ENCODE data around the gene FBN2. TPM values are rescaled to one million over a fixed set of nuclear protein-coding genes. Genes with fewer than 3 reads are reported as not detected.

The FBN2 gene
- total and polyA plus RNA-seq, 9 of the 15 experiments (the other 6 are each of a cell fraction or from before 2014, with no cell fraction given): 0.01 to 0.09 TPM; not detected in 7

- in situ Hi-C loops (cut with MboI) (no loop called here), intact Hi-C loops (cut with micrococcal nuclease) (no loop called here)
- TF ChIP-seq, protein P1, sequence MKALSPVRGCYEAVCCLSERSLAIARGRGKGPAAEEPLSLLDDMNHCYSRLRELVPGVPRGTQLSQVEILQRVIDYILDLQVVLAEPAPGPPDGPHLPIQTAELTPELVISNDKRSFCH (CRISPR knock-in tag; IDR thresholded peaks at IDR 0.05): no peak
- TF ChIP-seq, protein P1 (tag; IDR thresholded peaks at IDR 0.05): no peak
- no peak for TF ChIP-seq E2F1 (CRISPR knock-in tag; IDR thresholded peaks at IDR 0.05)
- TF ChIP-seq ZNF280A (IDR thresholded peaks at IDR 0.05; ENCODE audit: low read depth, partially characterized antibody): no peak
- TF ChIP-seq ZNF212 (CRISPR knock-in tag; IDR thresholded peaks at IDR 0.05): no peak
- TF ChIP-seq MCM5 (IDR thresholded peaks at IDR 0.05; ENCODE audit: low read depth): no peak
- no peak for TF ChIP-seq AFF4 (CRISPR knock-in tag; IDR thresholded peaks at IDR 0.05)
- TF ChIP-seq ZNF398 (CRISPR knock-in tag; IDR thresholded peaks at IDR 0.05): no peak
- H3K9me3 ChIP-seq (replicated peaks; ENCODE audit: control insufficient read depth, insufficient read depth, low read depth, low read length): no peaks in the 10 kb centered on the region
- no peak overlapping the region for H2AFZ ChIP-seq (ENCODE audit: low read depth, low read length)
- H3K9me1 ChIP-seq (ENCODE audit: control insufficient read depth, insufficient read depth, low read length): no peaks in the 10 kb centered on the region
- no peak overlapping the region for H3K9ac ChIP-seq (ENCODE audit: insufficient read depth in 1 of 2, low read depth in 2 of 2, low read length in 2 of 2)
- DNase-seq (ENCODE audit: extremely low read depth in 1 of 4, low spot score in 3 of 4): no peak
- BruUV-seq (replicated peaks): no TSS peak
- H3K4me1 ChIP-seq (replicated peaks in 1 of 2; ENCODE audit: control insufficient read depth in 2 of 2, insufficient read depth in 2 of 2, low read length in 2 of 2): no peaks in the 10 kb centered on the region
- H3K4me3 ChIP-seq: no peak overlapping the region
- H3K27me3 ChIP-seq (ENCODE audit: control insufficient read depth in 2 of 2, insufficient read depth in 2 of 2, low read length in 2 of 2): no peaks in the 10 kb centered on the region
- H4K20me1 ChIP-seq (replicated peaks; ENCODE audit: control insufficient read depth, insufficient read depth, low read length): no peaks in the 10 kb centered on the region
- CTCF ChIA-PET (ENCODE audit: low intra/inter-chr PET ratio): no interaction called here
- no peak for FAIRE-seq
- no peak overlapping the region for H3K4me2 ChIP-seq (ENCODE audit: insufficient read depth, low read length)
- POLR2A ChIA-PET: no interaction called here
- no peaks in the 10 kb centered on the region for H3K79me2 ChIP-seq (ENCODE audit: control insufficient read depth, insufficient read depth, low read length)
- no peaks in the 10 kb centered on the region for H3K36me3 ChIP-seq (ENCODE audit: control insufficient read depth, insufficient read depth, low read length)
- 2% methylated on average over 4 of the region's 4 CpGs for WGBS (ENCODE audit: insufficient coverage, low coverage, missing lambda C conversion rate)
- H3K27ac ChIP-seq (ENCODE audit: extremely low read depth, low read depth, low read length): no peak overlapping the region
- no peak for ATAC-seq
Measured at GRCh38 chr5:128572051-128572929, 34.2 kb upstream of the FBN2 start.
